HG03064 (cell line): ENCODE data around the gene CTNND2.

ENCODE experiments used
- ATAC-seq: cut with Tn5 transposase; IDR thresholded peaks from one replicate; pipeline ENCODE4 v1.9.1; 2021; ENCODE audit warnings: low read depth; ENCODE audit not compliant: unreplicated experiment

The CTNND2 gene

DNA sequence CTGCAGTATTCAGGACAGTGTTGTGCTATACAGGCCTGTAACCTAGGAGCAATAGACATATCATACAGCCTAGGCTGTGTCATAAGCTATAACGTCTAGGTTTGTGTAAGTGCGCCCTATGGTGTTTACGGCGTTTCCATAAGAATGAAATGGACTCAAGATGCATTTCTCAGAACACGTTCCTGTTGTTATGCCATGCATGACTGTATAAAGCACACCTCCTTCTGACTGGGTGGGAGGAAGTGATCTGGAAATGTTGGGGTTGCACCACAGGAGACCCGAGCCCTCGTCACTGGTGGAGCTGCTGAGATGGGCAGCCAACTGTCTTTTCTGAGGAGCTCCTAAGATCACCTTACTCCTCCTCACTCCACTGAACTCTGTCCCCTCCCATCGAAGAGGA lies 751.9 kb downstream of the CTNND2 start:
- ATAC-seq = no peak

- ATAC-seq = no peak
Measured at GRCh38 chr5:11150976-11151375, 753.3 kb downstream of the CTNND2 start.

- ATAC-seq = no peak
Measured at GRCh38 chr5:11148810-11149539, 755.3 kb downstream of the CTNND2 start.

DNA sequence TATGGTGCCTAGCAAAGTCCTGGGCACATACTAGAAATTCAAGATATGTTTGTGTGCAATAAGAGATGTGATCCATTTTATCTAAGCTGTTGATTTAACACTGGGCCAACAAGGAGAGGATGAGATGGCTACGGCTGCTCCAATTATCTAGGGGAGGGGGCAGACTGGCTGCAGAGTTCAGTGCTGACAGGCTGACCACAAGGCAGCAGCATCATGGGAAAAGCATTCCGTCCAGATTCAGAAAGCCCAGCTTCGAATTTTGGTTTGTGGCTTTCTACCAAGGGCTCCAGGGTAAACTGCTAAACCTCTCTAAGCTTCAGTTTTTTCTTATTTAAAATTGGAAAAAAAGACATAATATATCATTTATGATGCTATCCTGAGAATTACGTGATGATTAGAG lies 758.1 kb downstream of the CTNND2 start:
- ATAC-seq = no peak

GRCh38 chr5:11143456-11144267 lies 760.6 kb downstream of the CTNND2 start:
- no peak for ATAC-seq

- ATAC-seq = no peak
Measured at GRCh38 chr5:11139217-11139865, 764.9 kb downstream of the CTNND2 start.

DNA sequence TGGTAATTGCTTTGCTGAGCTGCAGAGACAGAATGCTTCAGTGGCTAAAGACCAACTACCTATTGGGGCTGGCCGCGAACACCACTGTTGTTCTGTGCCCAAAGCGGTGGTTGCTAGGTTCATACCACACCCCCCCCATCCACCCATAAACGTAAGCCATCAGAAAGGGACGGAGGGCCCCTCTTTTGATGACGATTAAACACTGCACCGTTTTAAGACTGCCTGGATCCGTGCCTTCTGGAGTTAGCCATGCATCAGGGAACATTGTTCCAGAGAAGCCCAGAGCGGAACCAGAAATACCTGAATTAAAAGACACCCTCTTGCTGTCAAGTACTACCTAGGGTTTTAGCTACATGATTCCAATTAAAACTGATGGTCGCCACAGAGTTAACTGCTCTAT lies 774.1 kb downstream of the CTNND2 start:
- ATAC-seq = no peak

- ATAC-seq = no peak
Measured at GRCh38 chr5:11128021-11128420, 776.2 kb downstream of the CTNND2 start.

DNA sequence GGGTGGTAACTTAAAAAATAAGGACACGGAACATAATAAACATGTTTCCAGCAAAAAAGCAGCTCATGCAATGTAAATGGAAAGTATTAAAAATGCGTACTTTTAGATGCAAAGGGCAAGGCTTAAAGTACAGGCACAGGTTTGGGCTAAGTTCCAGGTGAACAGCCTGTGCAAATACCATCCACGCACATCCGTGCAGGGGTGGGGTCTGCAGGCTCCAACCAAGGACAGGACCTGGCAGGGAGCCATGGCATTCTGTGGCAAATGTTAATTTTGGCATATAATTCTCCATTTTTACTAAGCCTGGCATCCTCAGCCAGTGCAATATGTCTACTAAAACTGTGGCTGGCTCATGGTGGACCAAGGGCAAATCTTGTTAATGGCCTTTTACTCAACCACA lies 777.4 kb downstream of the CTNND2 start:
- ATAC-seq = no peak

GRCh38 chr5:11121885-11122284 lies 782.4 kb downstream of the CTNND2 start:
- no peak for ATAC-seq

DNA sequence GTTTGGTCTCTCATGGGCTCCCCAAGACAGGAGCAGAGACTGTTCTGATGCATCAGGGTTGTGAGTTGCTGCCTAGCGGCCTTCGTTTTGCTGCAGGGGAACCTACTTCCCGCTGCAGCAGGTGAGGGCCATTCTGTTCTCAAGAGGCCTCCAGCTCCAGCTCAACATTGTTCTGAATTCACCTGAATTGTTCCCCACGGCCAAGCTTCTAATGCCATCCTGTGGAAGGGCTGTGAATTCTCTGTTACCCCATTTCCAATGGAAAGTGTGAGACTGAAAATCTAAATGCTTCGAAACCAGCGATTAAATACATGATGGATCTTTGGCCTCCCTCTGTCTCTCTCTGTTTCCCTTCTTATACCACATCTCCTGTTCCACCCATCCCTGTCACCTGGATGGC lies 794.1 kb downstream of the CTNND2 start:
- ATAC-seq = no peak

DNA sequence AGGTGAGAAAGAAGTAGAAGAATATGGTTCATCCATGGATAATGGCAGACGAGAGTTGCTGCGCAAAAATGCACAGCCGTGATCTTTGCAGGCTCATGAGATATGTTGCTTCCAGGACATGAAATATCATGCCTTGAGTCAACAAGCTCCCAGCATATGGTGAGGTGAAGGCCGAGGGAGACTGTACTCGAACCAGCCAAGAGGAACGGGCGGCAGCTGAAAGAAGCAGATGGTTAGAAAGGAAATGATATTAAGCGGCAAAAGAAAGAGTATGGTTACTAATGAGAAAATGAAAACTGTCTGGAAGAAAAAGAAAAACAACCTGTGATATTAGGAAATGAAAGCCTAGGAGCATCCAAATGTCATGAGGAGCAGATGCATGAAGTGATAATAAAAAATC lies 798.5 kb downstream of the CTNND2 start:
- ATAC-seq = no peak

GRCh38 chr5:11104651-11105112 lies 799.6 kb downstream of the CTNND2 start:
- no peak for ATAC-seq

- ATAC-seq = no peak
Measured at GRCh38 chr5:11104210-11104609, 800.0 kb downstream of the CTNND2 start.

GRCh38 chr5:11084111-11084510 lies 820.1 kb downstream of the CTNND2 start:
- no peak for ATAC-seq

DNA sequence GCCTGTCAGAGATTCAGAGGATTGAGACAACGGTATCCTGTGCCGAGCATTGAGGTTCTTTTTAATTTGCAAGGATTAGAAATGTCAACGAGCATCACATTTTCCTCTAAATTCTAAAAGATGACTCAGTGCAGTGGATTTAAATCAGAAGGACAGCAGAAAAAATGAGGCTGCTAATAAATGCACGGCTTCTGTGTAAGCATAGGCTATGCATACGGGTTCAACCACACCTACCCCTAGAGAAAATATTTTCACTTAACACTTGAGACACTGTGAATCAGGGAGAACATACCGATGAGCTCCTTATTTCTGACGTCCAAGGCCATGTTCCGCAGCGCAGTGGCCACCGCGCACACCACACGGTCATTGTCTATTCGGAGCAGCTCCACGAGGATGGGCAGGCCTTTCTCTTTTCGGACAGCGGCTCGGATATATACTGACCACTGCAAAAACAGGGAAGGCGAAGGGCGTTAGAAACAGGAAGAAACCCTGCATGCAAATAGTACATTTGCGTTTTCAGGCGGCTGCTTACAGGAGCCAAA lies 821.8 kb downstream of the CTNND2 start:
- ATAC-seq = no peak

DNA sequence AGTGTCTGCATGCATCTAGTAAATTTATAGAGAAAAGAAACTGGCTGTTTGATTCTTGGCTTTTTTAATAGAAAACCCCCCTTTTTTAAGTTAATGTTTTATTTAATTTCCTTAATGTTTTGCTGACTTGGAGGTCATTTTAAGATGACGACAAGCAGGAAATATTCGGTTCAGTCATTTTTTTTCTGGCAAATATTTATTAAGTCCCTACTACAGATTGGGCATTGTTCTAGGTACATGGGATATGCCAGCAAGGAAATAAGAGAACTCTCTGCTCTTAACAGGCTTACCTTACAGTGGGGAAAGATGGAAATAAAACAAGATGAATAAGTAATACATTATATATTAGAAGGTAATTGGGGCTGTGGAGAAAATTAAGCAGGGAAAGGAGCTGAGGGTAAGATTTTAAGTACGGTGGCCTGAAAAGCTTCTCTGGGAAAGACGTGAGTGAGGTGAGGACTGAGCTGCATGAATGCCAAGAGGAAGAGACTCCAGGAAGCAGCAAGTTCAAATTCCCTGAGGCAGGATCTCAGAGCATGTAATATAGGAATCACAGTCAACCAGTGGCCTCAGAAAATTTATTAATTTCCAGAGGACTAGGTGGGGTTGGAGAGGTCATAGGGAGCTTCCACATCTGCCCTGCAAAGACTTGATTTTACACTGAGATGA lies 827.2 kb downstream of the CTNND2 start:
- ATAC-seq = no peak

DNA sequence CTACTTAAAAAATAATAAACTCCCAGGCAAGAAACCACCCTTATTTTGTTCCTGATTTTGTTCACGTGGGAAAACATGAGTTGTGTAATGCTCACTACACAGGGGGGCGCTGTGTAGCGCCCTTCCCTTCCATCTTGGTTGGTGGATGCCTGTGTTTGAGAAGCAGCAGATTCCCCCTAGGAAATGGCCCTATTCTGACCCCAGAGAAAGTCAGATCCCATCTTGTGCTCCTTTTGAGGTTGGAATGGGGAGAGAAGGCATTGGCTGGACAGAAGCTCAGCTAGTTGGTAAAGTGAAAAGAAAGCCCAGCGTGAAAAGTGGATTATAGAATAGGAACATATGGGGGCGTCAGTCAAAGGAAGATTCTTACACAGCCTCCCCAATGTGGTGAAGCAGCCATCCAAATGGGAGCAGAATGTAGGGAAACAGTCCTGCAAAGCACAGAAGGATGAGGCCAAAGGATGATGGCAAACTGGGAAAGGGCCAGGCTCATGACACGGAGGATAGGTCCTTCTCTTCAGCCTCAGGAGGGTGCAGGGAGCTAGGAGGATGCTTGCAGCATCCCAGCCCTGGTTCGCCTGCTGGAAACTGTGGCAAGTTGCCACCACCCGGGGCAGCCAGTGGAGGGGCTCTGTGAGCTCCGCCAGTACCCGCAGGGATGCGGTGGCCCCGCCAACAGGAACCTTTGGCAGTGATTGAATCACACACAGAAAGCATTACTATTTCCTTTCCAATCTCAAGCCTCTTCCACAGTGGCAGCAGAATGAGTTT lies 829.0 kb downstream of the CTNND2 start:
- no peak for ATAC-seq

DNA sequence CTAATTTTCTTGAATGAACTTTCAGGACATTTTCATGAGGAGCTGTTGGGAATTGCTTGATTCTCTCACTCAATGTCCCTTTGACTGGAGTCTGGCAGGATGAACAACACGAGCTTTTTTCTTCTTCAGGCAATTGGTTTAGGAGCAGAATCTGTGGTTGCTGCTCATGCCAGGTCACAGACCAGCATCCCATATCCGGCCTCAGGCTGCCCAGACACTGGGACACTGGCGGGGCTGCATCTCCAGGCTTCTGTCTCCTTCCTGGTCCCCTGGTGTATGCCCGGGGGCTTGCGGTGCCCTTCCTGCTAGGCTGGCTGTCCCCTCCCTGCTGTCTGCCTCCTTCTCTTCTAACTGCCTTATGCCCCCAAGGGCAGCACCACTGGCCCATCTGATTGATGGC lies 831.7 kb downstream of the CTNND2 start:
- no peak for ATAC-seq

- no peak for ATAC-seq
Measured at GRCh38 chr5:11072076-11072475, 832.2 kb downstream of the CTNND2 start.
